RPMI8226 (cell line): ENCODE results near the gene SLAMF9.
A peak's percentile ranks its signal among the peaks of the same experiment; 100 is the strongest.

ENCODE experiments used
- DNase-seq: peaks from one replicate; pipeline ENCODE4 v3.0.0-alpha.2; 2015

Gene SLAMF9

DNA sequence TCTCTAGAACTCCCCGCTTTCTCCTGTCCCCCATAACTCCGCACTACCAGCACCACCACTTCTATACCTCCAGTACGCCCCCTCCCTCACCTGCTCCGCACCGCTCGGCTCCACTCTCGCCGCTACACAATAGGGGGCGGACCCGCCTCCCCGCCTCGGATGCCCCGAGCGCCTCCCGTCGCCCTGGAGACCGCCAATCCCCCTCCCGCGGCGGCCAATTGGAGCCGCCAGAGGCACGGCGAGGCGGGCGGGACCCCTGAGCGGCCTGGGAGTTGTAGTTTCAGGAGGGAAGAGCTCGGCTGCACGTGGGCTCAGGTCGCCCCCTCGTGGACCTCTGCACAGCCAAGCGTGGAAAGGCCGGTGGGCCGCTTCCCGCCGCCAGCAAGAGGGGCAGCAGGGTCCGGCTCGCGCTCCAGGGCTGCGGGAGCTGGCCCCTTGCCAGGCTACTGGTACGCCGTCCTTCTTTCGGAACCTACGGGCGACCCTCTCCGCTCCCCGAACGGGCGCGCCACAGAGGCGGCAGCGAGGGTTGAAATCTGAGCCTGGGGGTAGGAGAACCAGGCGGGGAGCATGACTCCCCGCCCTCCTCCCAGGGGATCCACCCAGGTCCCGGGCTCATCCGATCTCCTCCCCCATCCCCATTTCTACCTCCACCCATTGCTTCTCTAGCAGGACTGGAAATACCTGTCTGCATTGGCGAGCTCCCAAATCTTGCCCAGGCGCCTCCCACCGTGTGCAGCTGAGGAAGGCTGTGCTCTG, 8.4 kb downstream of the SLAMF9 start, which contains the start of gene IGSF9:
Gene IGSF9, minus strand, starts transcription at position 131 of the 759 bp plus-strand sequence. CDS start 2,159 bp downstream, outside the sequence.
- peak; percentile 93 for DNase-seq

DNA sequence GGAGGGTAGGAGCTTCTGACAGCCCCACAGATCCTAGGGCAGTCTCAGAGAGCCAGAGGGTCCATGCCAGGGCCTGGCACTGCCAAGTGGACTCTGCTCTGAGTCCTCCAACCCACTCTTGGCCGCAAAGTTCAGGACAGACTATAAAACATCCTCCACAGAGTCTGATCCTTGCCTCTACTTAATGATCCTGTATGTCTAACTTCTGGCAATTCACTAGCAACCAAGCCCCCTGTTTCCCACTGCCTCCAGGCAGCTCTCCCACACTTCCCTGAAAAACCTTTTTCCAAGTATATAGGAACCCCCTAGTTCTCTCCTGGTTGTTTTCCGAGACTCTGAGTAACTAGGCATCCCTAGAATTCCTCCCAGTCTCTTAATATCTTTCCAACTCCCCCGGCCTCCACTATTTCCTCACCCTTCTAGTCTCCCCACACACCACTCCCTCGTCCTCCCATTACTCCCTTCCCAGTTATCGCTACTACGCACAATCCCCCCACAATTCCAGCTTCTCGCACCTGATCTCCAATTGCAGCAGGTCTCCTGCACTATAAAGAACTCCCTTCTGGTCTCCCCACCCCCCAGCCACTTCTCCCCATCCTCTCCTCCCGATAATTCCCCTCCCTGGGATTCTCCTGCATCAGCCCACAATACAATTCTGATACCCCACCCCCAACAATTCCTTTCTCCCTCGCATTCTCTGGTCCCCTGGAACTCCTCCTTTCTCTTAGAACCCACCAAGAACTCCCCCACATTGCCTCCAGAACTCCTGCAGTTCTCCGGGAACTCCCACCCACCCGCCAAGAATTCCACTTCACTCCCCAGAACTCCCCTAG, 9.2 kb downstream of the SLAMF9 start:
- no peak for DNase-seq

DNA sequence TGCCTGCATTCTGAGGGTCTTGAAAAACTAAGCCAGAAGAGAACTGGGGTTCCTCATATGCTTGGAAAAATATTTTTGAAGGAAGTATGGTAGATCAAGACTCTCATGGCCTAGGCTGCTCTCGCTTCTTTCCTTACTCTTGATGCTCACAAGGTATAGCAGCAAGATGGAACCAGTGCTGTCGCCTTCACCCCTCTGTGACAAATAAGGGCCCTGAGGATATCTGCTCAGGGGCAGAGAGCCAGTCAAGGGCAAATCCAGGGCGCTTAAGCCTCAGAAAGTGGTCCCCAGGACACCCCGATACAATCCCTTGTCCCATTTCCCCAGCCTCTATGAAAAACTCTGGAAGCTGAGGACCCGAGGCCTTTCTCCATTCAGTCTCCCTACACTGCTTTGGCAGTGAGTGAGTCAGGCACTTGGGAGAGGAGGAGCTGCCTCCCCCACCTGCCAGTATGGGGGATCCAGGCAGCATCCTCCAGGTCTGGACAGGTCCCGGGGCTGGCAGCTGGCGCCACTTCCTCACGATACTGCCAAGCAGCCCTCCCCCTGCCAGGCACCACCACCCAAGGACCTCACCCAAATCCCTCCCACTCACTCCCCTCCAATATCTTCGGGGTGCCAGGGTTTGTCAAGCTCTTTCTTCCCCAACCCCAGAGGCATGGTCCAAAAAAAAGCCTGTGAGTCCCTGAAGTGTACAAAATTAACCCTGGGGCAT, 10.0 kb downstream of the SLAMF9 start:
- DNase-seq = no peak

DNA sequence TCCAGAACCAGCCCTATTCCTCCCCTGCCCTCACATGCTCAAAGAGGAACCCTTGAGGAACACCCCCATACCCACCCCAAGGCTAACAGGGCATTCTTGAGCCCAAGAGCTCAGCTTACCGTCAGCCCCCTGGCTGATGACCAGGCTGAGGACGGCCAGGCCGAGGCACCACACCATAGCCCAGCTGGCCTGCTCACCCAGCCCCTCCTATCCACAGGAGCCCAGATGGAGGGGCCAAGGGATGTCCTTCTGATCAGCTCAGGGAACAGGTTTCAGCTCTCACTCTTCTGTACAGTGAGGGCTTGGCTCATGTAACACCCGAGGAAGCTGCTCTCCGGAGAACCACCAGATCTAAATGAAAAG, 10.8 kb downstream of the SLAMF9 start:
- no peak for DNase-seq

DNA sequence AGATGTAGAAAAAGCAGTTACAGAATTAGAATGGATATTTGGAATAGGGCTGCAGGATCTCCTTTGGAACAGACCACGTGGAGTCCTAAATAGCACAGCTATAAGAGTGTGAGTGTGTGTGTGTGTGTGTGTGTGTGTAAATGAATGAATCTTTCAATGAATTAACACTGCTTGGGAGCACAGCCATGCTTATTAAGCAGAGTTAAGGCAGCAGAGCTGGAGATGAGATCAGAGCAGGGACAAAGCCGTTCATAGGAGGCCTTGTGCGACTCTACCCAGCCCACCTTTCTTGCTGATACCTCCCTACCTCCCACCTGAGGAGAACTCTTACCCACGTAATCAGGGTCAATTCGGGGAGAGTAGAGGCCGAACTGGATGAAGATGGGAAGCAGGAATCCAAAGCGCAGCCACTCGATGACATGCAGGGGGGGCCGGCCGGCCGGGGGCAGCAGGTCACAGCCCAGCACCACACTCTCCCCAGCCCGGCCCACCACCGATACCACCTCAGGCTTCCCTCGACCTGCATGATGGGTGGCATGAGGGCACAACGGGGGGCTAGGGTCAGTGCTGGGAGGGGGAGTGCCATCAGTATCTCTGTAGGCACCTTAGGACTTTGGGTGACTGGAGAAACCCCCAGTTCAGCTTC, 11.3 kb downstream of the SLAMF9 start:
- DNase-seq = no peak

- no peak for DNase-seq
Measured at GRCh38 chr1:159941591-159942560, 12.2 kb downstream of the SLAMF9 start.

- DNase-seq = no peak
Measured at GRCh38 chr1:159941141-159941540, 12.9 kb downstream of the SLAMF9 start.

DNA sequence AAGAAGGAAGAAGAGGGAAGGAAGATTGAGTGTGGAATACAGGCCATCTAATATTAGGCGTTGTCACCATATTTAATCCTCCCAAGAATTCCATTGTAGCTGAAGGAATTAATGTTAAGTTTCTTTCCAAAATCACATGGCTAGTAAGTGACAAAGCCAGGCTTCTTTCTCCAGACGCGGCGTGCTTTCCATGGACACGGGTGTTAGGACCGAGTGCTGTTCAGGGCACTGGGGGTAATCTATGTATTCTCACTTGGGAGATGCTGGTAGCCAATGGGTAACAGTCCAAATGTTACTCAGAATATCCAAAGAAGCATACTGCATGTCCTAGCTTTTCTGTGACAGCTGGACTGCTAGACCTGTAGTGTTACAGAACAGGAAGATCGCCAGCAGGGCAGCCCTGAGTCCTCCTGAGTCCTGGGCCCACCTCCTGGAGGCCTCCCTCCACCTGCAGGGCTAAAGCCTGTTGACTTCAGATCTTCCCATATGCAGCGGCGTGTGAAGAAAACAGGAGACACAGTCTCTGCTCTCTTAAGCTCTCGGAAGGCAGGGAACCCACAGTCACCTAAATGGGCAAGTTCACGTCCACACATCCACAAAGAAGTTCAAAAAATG, 13.9 kb downstream of the SLAMF9 start:
- no peak for DNase-seq

- no peak for DNase-seq
Measured at GRCh38 chr1:159939678-159940002, 14.4 kb downstream of the SLAMF9 start.

GRCh38 chr1:159938905-159939677, 14.9 kb downstream of the SLAMF9 start:
- DNase-seq = no peak

GRCh38 chr1:159938211-159938852, 15.7 kb downstream of the SLAMF9 start:
- DNase-seq = peak; percentile 55

GRCh38 chr1:159937054-159937750, 16.8 kb downstream of the SLAMF9 start:
- DNase-seq = peak; percentile 74

- DNase-seq = peak; percentile 79
Measured at GRCh38 chr1:159936273-159936904, 17.6 kb downstream of the SLAMF9 start.

DNA sequence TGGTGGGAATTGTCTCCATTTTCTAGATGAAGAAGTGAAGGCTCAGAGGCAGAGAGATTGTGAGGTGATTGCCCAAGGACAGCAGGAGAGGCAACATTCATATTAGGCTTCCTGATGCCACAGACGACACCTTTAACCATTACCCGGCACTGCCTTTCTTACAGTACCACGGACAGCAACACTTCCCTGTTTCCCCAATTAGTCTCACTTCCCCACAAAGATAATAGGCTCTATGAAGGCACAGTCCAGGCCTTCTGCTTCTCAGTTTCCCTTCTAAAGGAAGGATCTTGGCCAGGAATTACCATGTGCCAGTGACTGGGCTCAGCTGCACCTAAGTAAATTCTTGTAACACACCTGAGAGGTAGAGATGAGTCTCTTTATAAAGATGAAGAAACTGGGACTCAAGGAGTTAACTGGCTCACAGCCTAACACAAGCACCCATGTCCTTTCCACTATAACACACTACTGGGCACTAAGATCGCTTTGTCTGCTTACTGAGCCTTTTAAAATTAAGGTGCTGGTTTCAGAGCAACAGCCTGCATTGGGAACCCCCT, 18.2 kb downstream of the SLAMF9 start:
- peak; percentile 46 for DNase-seq

DNA sequence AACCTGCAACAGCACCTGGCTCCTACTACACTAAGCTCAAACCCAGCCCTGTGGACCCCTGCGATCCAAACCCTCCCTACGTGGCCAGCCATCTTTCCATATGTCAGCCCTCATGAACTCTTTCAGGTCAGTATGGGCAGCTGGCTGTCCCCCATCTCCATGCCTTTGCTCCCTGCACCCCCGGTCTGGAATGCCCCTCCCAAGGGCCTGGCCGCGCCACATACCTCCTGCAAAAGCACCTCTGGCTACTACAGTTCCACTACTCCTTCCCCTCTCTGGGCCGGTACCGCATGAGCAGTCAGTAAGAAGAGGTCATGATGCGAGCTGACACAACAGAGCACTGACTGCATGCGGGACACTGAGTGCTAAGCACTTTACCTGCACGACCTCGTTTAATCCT, 18.7 kb downstream of the SLAMF9 start:
- DNase-seq = no peak

DNA sequence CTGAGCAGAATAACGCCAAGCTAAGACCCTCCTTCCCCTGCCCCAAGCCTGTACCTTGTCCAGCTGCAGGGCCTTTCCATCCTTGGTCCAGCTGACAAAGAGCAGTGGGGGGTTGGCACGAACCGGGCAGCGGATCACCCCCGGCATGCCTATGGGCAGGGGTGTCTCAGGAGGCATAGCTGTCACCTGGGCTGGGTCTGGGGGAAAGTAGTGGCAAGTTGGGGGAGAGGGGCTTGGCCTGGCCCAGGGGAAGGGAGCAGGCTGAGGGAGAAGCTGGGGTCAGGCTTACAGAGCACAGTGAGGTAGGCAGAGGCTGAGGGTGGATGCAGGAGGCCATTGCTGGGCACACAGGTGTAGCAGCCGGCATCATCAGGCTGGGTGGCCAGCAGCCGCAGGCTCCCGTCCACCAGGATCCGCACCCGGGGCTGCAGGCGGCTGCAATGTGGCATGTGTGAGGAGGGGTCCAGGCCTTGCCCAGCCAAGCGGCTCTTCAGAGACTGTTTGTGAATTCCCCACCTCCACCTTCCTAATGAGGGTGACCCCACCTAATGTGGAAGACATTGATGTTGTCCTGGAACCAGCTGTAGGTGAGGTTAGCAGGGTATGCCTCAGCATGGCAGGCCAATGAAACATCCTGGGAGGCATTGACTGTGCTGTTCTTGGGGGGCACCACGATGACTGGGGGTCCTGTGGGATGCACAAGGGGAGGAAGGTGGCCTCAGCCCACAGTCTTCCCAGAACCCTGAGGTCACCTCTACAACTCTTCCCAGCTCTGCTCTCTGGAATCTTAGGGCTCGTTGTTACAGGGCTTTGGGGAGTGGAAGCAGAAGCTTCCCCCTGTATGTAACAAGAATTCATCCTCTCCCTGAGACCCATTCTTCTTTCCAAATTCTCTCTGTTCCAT, 19.6 kb downstream of the SLAMF9 start:
- DNase-seq = no peak

DNA sequence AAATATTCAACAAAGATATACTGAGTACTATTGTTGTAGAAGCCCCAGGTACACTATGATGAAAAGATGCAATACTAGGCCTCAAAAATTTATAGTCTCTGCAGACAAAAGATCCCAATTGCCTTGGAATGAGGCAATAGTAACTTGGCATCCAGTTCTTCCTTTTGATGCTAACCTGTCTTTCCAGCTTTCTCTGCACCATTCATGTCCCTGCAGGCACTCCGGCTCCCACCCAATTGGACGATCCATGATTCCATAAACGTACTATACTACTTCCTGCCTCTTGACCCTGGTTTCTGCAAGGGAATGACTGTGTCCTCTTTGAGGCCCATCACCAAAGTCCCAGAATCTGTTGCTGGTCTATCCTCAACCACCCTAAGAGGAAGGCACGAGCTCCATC, 20.7 kb downstream of the SLAMF9 start:
- no peak for DNase-seq
